Stimulated activated CD4-positive, alpha-beta T cell treated with anti-CD3 and anti-CD28 coated beads, Interleukin-4, amount 100 ng/mL, for 4 hours (primary cell): ENCODE measurements around the gene MRPS34.

Experiments
- DNase-seq, 2 experiments: peaks; one replicate each; pipeline ENCODE4 v3.0.0-alpha.2; 2020

Gene MRPS34

DNA sequence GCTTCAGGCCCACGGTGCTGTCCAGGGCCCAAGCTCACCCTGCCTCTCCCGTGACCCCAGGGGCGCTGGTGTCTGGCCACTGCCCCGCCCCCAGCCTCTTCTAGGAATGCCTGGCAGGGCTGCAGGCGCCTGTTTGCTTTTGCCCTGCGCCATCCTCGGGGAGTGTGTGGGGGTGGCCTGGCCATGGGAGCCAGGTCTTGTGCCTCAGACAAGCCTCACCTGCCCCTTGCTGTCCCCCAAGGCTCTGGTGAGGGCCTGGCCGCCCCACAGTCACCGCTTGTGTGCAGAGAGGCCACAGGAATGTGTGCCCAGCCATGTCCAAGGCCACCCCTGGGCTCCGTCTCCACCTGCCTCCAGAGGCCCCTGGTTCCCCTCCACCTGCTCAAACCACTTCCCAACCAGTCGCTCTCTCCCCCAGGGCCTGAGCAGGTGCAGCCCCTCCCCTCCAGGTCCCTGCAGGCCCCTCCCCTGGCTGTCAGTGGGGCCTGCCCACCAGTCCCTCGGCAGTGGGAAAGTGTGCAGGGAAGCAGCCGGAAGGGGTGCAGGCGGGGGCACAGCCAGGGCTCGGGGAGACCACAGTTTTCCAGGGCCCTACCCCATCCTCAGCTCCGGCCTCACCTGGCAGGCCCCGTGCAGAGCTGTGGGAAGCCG lies 21.4 kb upstream of the MRPS34 start:
- DNase-seq, result no peak

GRCh38 chr16:1793578-1794220 lies 20.8 kb upstream of the MRPS34 start, which contains the start of gene IGFALS:
Gene IGFALS, minus strand, starts transcription at chr16:1793705. Its CDS starts 53 bp downstream, at chr16:1793652.
- no peak for DNase-seq

DNA sequence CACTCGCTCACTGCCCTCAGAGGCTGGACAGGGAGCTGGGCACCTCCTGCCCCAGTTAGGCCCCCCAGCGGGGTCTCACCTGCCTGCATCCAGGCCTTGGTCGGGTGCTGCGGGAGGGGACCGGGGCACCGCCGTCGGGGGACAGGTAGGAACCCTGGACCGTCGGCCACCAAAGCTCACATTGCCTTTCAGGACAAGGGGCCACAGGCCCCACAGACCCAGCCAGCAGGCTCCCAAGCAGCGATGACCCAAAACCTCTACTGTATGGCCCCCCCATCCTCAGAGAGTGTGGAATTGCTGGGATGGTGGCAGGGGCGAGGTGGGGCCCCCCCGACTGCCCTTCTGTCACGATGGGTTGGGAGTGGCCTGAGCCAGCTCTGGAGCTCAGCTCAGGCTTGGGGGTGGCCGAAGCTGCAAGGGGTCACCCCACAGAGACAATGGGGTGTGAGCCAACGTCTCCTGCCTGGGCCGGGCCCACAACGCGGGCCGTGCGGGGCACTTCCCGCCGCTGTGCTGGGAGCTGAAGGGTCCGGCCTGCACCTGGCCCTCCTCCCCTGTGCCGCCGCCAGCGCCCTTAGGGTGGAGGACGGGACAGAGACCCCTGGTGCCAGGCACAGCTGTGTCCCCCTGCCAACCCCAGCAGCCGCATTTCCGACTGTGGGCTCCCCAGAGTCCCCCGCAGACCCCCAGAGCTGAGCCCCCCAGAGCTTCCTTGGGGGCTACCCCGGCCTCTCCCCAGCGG lies 20.1 kb upstream of the MRPS34 start:
- DNase-seq, result no peak

GRCh38 chr16:1791943-1792812 lies 19.2 kb upstream of the MRPS34 start:
- no peak for DNase-seq

GRCh38 chr16:1791256-1791942 lies 18.5 kb upstream of the MRPS34 start:
- no peak for DNase-seq

- no peak for DNase-seq
Measured at GRCh38 chr16:1790611-1791255, 17.8 kb upstream of the MRPS34 start.

GRCh38 chr16:1790261-1790610 lies 17.3 kb upstream of the MRPS34 start:
- DNase-seq, result no peak

DNA sequence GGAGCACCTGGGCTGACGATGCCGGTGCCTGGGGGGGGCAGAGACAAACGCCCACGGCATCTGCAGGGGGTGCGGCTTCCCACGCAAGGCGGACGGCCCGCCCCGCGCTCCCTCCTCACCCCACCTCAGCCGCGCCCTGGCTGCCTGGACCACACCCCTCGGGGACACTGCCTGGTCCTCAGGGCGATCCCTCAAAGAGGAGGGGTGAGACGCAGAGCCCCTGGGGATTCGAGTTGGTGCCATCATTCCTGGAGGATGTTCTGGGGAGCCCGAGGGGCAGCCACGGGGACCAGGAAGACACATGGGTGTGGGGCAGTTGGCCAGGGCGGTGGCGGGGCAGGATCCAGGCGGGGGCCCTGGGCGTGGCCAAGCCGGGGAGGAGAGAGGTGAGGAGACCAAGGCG lies 16.7 kb upstream of the MRPS34 start:
- DNase-seq, result no peak

DNA sequence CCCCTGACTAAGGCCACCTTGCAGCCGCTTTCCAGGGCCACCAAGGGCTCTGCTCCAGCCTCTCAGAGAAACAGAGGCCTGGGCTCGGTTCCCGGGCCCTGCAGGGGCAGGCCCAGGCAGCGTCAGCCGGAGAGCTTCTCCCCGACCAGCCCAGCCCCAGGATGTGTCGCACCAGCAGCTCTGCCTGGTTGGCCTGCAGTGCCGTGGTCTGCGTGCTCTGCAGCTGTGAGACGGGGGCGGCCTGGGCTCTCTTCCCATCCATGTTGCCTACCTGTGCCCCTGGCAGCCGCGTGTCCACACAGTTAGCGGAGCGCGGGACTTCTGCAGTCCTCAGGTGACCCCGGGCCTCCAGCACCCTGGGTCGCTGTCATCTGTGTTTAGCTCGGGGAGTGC lies 15.8 kb upstream of the MRPS34 start:
- no peak for DNase-seq

GRCh38 chr16:1788095-1788707 lies 15.3 kb upstream of the MRPS34 start:
- no peak for DNase-seq

- DNase-seq, result no peak
Measured at GRCh38 chr16:1787322-1788094, 14.6 kb upstream of the MRPS34 start.

GRCh38 chr16:1787056-1787321 lies 14.1 kb upstream of the MRPS34 start:
- DNase-seq, result no peak

GRCh38 chr16:1786242-1787055 lies 13.5 kb upstream of the MRPS34 start:
- DNase-seq, result no peak

GRCh38 chr16:1785846-1786170 lies 12.9 kb upstream of the MRPS34 start:
- no peak for DNase-seq

DNA sequence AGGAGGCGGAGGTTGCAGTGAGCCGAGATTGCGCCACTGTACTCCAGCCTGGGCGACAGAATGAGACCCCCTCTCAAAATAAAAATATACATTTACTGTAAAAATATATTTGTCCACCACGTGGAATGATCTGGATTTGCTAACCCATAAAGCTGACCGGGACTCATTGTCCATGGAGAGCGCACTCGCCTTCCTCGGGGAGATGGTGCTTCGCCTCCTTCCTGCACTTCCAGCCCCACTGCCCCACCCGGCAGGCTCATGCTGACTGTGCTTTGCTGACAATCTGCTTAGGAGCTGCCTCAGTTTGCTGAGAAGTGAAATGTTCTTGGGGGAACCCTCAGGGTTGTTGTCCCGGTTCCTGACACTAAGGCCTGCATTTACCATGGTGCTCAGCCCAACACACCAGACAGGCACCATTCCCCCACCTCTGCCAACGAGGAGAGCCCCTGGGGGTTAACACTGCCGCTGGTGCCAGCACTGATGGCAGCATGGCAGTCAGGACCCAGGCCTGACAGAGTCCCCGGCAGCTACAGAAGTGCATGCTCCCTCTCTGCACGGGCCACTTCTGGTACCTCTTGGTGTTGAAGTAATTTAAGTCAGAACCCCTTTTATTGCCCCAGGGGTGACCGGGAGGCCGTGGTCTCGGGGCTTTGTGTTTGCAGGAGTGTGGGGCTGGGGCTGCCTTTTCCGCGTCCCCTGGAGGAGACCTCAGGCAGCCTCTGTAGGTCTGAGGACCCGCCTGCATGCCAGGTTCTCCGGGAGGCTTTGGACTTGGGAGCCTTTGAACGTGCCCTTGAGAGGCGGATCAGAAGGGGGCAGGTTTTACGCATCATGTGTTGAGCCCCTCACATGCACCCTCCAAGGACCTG lies 12.3 kb upstream of the MRPS34 start:
- DNase-seq, result no peak

GRCh38 chr16:1782408-1783264 lies 9.7 kb upstream of the MRPS34 start, which contains the start of the genes NUBP2 and SPSB3:
Gene NUBP2, plus strand, starts transcription at chr16:1782960. Its CDS starts 61 bp downstream, at chr16:1783021.
Gene SPSB3, minus strand, starts transcription at chr16:1782571. Its CDS starts 1,088 bp downstream, at chr16:1781483.
- peak; percentile 95 for DNase-seq

- DNase-seq, result no peak
Measured at GRCh38 chr16:1781758-1782407, 8.9 kb upstream of the MRPS34 start.
